Motor neuron (in vitro differentiated cells): Measurements from ENCODE around the gene PNPO. TPM values are rescaled to one million over a fixed set of nuclear protein-coding genes. Genes with fewer than 3 reads are reported as not detected.

Experiments
- ATAC-seq, 8 experiments: fragments of 200-7000 bp; cut with Tn5 transposase; replicated peaks in 6 of 8; 2 replicates each; pipeline ENCODE4 v1.8.0; 2021; ENCODE audit warnings: mild to moderate bottlenecking in 8 of 8, moderate library complexity in 8 of 8
- H3K27ac ChIP-seq, 2 donors: fragments of 250-450 bp; sonication (Bioruptor Pico); 2 replicates each; pipeline ENCODE4 v1.9.0; 2021; ENCODE audit warnings: antibody characterized with exemption in 2 of 2, mild to moderate bottlenecking in 2 of 2, moderate library complexity in 1 of 2
- H3K4me1 ChIP-seq, 2 donors: fragments of 250-450 bp; sonication (Bioruptor Pico); replicated peaks in 1 of 2; 2 replicates each; pipeline ENCODE4 v1.6.1; 2021; ENCODE audit warnings: antibody characterized with exemption in 2 of 2, mild to moderate bottlenecking in 2 of 2, moderate library complexity in 1 of 2
- H3K4me3 ChIP-seq, 5 donors: fragments of 250-450 bp; sonication (Bioruptor Pico); 2 replicates each; pipeline ENCODE4 v1.9.0; 2021; ENCODE audit warnings: antibody characterized with exemption in 5 of 5, mild to moderate bottlenecking in 5 of 5, moderate library complexity in 4 of 5
- WGBS, 10 experiments: fragments of 450-650 bp; shearing (Covaris generic); methylation state at CpG; one replicate each; pipeline ENCODE4 v1.0.0; 2022; 5-methylcytosine and 5-hydroxymethylcytosine counted together
- in situ Hi-C, 9 experiments: fragments of 400-800 bp; cut with MboI; loops; one replicate each; pipeline ENCODE4 v1.15.0; 2021; ENCODE audit warnings: low sequenced_read_pairs in 9 of 9, low pct_unique_long_range_greater_than_20kb in 2 of 9; ENCODE audit not compliant: unreplicated experiment in 9 of 9
- total RNA-seq, 8 experiments: library from RNA; unstranded; fragments of 300-600 nt; gene quantifications; 2 replicates each; pipeline versions ENCODE4 v1.2.3 to v1.2.4, GENCODE V29; 2022

PNPO gene
- total RNA-seq, 8 experiments from 2014 or later, result 7.3 to 54.6 (median 10.7) TPM

- ATAC-seq, result no peak
- WGBS, 10 experiments, result 90 to 100% (median 94%) methylated on average over 1 to 5 of the region's 10 CpGs; no CpG with 5 or more reads in 5 of the 10 experiments
- Histone ChIP-seq H3K4me3 (no peak overlapping the region), H3K4me1 (peaks cover 6 to 8% of the 10 kb centered on the region in 2 donors), H3K27ac (no peak overlapping the region)
- in situ Hi-C loops, result loop anchor here in 2 of 9 experiments (10.0 to 25.0 kb wide), 2 partner anchors 69 to 109 kb away; partner anchors contain the start of genes LRRC46 (in 1 of the 2), MRPL10 (in 1 of the 2) and SCRN2 (in 1 of the 2)
Measured at GRCh38 chr17:47945529-47946508, 4.4 kb downstream of the PNPO start.

- Histone ChIP-seq H3K27ac (no peak overlapping the region), H3K4me3 (no peak overlapping the region), H3K4me1 (peaks cover 4 to 8% of the 10 kb centered on the region in 2 donors)
- in situ Hi-C loops, result loop anchor here in 2 of 9 experiments (10.0 to 25.0 kb wide), 2 partner anchors 68 to 109 kb away; partner anchors contain the start of genes LRRC46 (in 1 of the 2), MRPL10 (in 1 of the 2) and SCRN2 (in 1 of the 2)
- no peak for ATAC-seq
- WGBS, 10 experiments, result 83 to 100% (median 91%) methylated on average over 2 to 5 of the region's 6 CpGs; no CpG with 5 or more reads in 6 of the 10 experiments
Measured at GRCh38 chr17:47946516-47946915, 5.1 kb downstream of the PNPO start.

GRCh38 chr17:47946929-47947397, 5.6 kb downstream of the PNPO start:
- peak; percentile 58 to 87 (median 76) for ATAC-seq
- 0 to 80% (median 8%) methylated on average over 1 to 2 of the region's 2 CpGs; no CpG with 5 or more reads in 2 of the 10 experiments for WGBS, 10 experiments
- peaks cover 4 to 8% of the 10 kb centered on the region in 2 donors for H3K4me1 ChIP-seq
- H3K27ac ChIP-seq, result no peak overlapping the region
- in situ Hi-C loops, result loop anchor here in 2 of 9 experiments (10.0 to 25.0 kb wide), 2 partner anchors 68 to 110 kb away; partner anchors contain the start of genes LRRC46 (in 1 of the 2), MRPL10 (in 1 of the 2) and SCRN2 (in 1 of the 2)
- H3K4me3 ChIP-seq, result no peak overlapping the region

- Histone ChIP-seq H3K4me3 (no peak overlapping the region), H3K4me1 (peaks cover 3 to 4% of the 10 kb centered on the region in 2 donors), H3K27ac (no peak overlapping the region)
- in situ Hi-C loops, result loop anchor here in 2 of 9 experiments (10.0 to 25.0 kb wide), 2 partner anchors 66 to 111 kb away; partner anchors contain the start of genes LRRC46 (in 1 of the 2), MRPL10 (in 1 of the 2) and SCRN2 (in 1 of the 2)
- peak in 5 of 8 experiments; percentile 1 to 35 (median 11) for ATAC-seq
- 10 to 100% (median 70%) methylated on average over 2 to 3 of the region's 5 CpGs; no CpG with 5 or more reads in 2 of the 10 experiments for WGBS, 10 experiments
Measured at GRCh38 chr17:47948706-47949196, 7.4 kb downstream of the PNPO start.

- peak; percentile 78 to 87 (median 82) for ATAC-seq
- no peak overlapping the region for H3K4me3 ChIP-seq
- in situ Hi-C loops, result loop anchor here in 2 of 9 experiments (10.0 to 25.0 kb wide), 2 partner anchors 66 to 112 kb away; partner anchors contain the start of genes LRRC46 (in 1 of the 2), MRPL10 (in 1 of the 2) and SCRN2 (in 1 of the 2)
- 0 to 50% (median 0%) methylated on average over 1 to 11 of the region's 22 CpGs; no CpG with 5 or more reads in 1 of the 10 experiments for WGBS, 10 experiments
- H3K4me1 ChIP-seq, result peaks cover 3 to 4% of the 10 kb centered on the region in 2 donors
- H3K27ac ChIP-seq, result no peak overlapping the region
Measured at GRCh38 chr17:47949197-47949759, 7.9 kb downstream of the PNPO start.

- WGBS, 10 experiments, result 68 to 80% methylated on average over 1 to 2 of the region's 3 CpGs; no CpG with 5 or more reads in 8 of the 10 experiments
- Histone ChIP-seq H3K4me1 (peaks cover 3 to 4% of the 10 kb centered on the region in 2 donors), H3K4me3 (no peak overlapping the region), H3K27ac (no peak overlapping the region)
- in situ Hi-C loops, result loop anchor here in 2 of 9 experiments (10.0 to 25.0 kb wide), 2 partner anchors 65 to 113 kb away; partner anchors contain the start of genes LRRC46 (in 1 of the 2), MRPL10 (in 1 of the 2) and SCRN2 (in 1 of the 2)
- ATAC-seq, result no peak
Measured at GRCh38 chr17:47949946-47950345, 8.6 kb downstream of the PNPO start.

GRCh38 chr17:47950448-47950847, 9.1 kb downstream of the PNPO start:
- ATAC-seq, result no peak
- H3K27ac ChIP-seq, result no peak overlapping the region
- in situ Hi-C loops, result no loop called here
- 0 to 100% (median 100%) methylated on average over 1 to 2 of the region's 4 CpGs; no CpG with 5 or more reads in 3 of the 10 experiments for WGBS, 10 experiments
- H3K4me1 ChIP-seq, result peaks cover 3 to 4% of the 10 kb centered on the region in 2 donors
- no peak overlapping the region for H3K4me3 ChIP-seq

- in situ Hi-C loops, result no loop called here
- WGBS, 10 experiments, result 70 to 100% (median 89%) methylated on average over 1 to 8 of the region's 12 CpGs; no CpG with 5 or more reads in 2 of the 10 experiments
- ATAC-seq, result no peak
- H3K27ac ChIP-seq, result no peak overlapping the region
- H3K4me3 ChIP-seq, result no peak overlapping the region
- H3K4me1 ChIP-seq, result peaks cover 4 to 8% of the 10 kb centered on the region in 2 donors
Measured at GRCh38 chr17:47952171-47953021, 11.0 kb downstream of the PNPO start.

- in situ Hi-C loops, result no loop called here
- peaks cover 4 to 8% of the 10 kb centered on the region in 2 donors for H3K4me1 ChIP-seq
- no peak overlapping the region for H3K4me3 ChIP-seq
- H3K27ac ChIP-seq, result no peak overlapping the region
- peak in 3 of 8 experiments; percentile 19 to 64 (median 39) for ATAC-seq
Measured at GRCh38 chr17:47953909-47954308, 12.5 kb downstream of the PNPO start.

GRCh38 chr17:47955497-47956461, 14.4 kb downstream of the PNPO start:
- WGBS, 10 experiments, result 55 to 100% (median 87%) methylated on average over 2 to 6 of the region's 7 CpGs; no CpG with 5 or more reads in 4 of the 10 experiments
- Histone ChIP-seq H3K4me1 (peaks cover 0 to 4% of the 10 kb centered on the region in 2 donors), H3K4me3 (no peak overlapping the region), H3K27ac (no peak overlapping the region)
- in situ Hi-C loops, result no loop called here
- no peak for ATAC-seq
